Esophagus squamous epithelium (tissue), 4 donors: ENCODE results near the gene TPD52L1.

Experiments
- POLR2A ChIP-seq, 4 donors: fragments of 450-650 bp; IDR thresholded peaks; one replicate each; pipeline ENCODE4 v1.6.1; 2017; ENCODE audit warnings: antibody characterized with exemption in 4 of 4, mild to moderate bottlenecking in 4 of 4, moderate library complexity in 3 of 4
- TF ChIP-seq, protein P1 (sequence below), 6 experiments: fragments of 450-650 bp in 4 of 6; fragments of 200-600 bp in 2 of 6; sonication (generic) in 2 of 6; IDR thresholded peaks; one replicate each; pipeline ENCODE4 v1.5.1; 2016 to 2019; ENCODE audit warnings: antibody characterized with exemption in 6 of 6, mild to moderate bottlenecking in 4 of 6, moderate library complexity in 4 of 6

- TF ChIP-seq, protein P1, sequence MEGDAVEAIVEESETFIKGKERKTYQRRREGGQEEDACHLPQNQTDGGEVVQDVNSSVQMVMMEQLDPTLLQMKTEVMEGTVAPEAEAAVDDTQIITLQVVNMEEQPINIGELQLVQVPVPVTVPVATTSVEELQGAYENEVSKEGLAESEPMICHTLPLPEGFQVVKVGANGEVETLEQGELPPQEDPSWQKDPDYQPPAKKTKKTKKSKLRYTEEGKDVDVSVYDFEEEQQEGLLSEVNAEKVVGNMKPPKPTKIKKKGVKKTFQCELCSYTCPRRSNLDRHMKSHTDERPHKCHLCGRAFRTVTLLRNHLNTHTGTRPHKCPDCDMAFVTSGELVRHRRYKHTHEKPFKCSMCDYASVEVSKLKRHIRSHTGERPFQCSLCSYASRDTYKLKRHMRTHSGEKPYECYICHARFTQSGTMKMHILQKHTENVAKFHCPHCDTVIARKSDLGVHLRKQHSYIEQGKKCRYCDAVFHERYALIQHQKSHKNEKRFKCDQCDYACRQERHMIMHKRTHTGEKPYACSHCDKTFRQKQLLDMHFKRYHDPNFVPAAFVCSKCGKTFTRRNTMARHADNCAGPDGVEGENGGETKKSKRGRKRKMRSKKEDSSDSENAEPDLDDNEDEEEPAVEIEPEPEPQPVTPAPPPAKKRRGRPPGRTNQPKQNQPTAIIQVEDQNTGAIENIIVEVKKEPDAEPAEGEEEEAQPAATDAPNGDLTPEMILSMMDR (IDR thresholded peaks at IDR 0.05) = no peak
- TF ChIP-seq POLR2A (IDR thresholded peaks at IDR 0.05) = no peak
Observed at GRCh38 chr6:125312950-125313349, 159.4 kb downstream of the TPD52L1 start.
